Nephron (organoid): ENCODE measurements around the gene C16orf82.

Experiments
- H3K27ac Mint-ChIP-seq, 3 experiments: 2 replicates each; pipeline ENCODE4 v1.8.0; 2020; ENCODE audit warnings: mixed read lengths in 3 of 3, mild to moderate bottlenecking in 2 of 3, moderate library complexity in 1 of 3
- H3K27me3 Mint-ChIP-seq: 2 replicates; pipeline ENCODE4 v1.8.0; 2021; ENCODE audit warnings: low read depth, mild to moderate bottlenecking, moderate library complexity, mixed read lengths
- H3K36me3 Mint-ChIP-seq: 2 replicates; pipeline ENCODE4 v1.8.0; 2020; ENCODE audit warnings: low read depth, mixed read lengths
- H3K4me1 Mint-ChIP-seq: 2 replicates; pipeline ENCODE4 v1.8.0; 2020; ENCODE audit warnings: mixed read lengths
- H3K4me3 Mint-ChIP-seq, 3 experiments: 2 replicates each; pipeline ENCODE4 v1.8.0; 2020; ENCODE audit warnings: mild to moderate bottlenecking in 3 of 3, mixed read lengths in 3 of 3, moderate library complexity in 2 of 3
- H3K9me3 Mint-ChIP-seq: 2 replicates; pipeline ENCODE4 v1.8.0; 2020; ENCODE audit warnings: mixed read lengths
- CTCF ChIP-seq, 3 experiments: fragments of 200-600 bp; sonication (generic); IDR thresholded peaks; one replicate each; pipeline ENCODE4 v1.5.0; 2021; ENCODE audit warnings: antibody characterized with exemption in 3 of 3; ENCODE audit not compliant: unreplicated experiment in 3 of 3

The C16orf82 gene

GRCh38 chr16:27066668-27067537 lies at the start of gene C16orf82:
Gene C16orf82, plus strand, starts transcription at chr16:27066927.
- TF ChIP-seq CTCF (IDR thresholded peaks at IDR 0.05; ENCODE audit: unreplicated experiment in 3 of 3) = no peak
- Mint-ChIP-seq H3K27me3 (peaks cover 20% of the 10 kb centered on the region), H3K36me3 (no peaks in the 10 kb centered on the region), H3K4me3 (no peak within 1 kb of the TSS), H3K9me3 (no peaks in the 10 kb centered on the region), H3K4me1 (no peaks in the 10 kb centered on the region), H3K27ac (no peak within 1 kb of the TSS)

- no peak for TF ChIP-seq CTCF (IDR thresholded peaks at IDR 0.05; ENCODE audit: unreplicated experiment in 3 of 3)
- Mint-ChIP-seq H3K27ac (no peak overlapping the region), H3K4me1 (no peaks in the 10 kb centered on the region), H3K9me3 (peaks cover 4% of the 10 kb centered on the region), H3K36me3 (no peaks in the 10 kb centered on the region), H3K27me3 (peaks cover 3% of the 10 kb centered on the region), H3K4me3 (no peak overlapping the region)
These were observed 46.7 kb upstream of the C16orf82 start for GRCh38 chr16:27020031-27020430.

DNA sequence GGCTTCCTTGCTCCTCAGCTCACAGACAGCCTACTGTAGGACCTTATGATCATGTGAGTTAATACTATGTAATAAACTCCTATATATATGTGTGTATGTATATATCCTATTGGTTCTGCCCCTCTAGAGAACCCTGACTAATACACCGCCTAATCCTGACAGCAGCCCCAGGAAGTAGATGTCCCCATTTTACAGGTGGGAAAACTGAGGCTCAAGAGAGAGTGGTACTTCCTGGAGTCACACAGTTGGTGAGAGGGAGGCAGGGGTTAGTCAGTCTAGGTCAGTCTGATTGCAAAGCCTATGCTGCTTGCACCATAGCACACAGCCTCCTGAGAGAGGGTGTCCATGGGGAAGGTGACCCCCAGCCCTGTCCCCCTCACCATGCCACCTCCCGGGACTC lies 42.7 kb upstream of the C16orf82 start:
- no peak for TF ChIP-seq CTCF (IDR thresholded peaks at IDR 0.05; ENCODE audit: unreplicated experiment in 3 of 3)
- Mint-ChIP-seq H3K9me3 (peaks cover 4% of the 10 kb centered on the region), H3K27me3 (peaks cover 3% of the 10 kb centered on the region), H3K36me3 (no peaks in the 10 kb centered on the region), H3K27ac (no peak overlapping the region), H3K4me3 (no peak overlapping the region), H3K4me1 (no peaks in the 10 kb centered on the region)

GRCh38 chr16:27025581-27025980 lies 41.1 kb upstream of the C16orf82 start:
- TF ChIP-seq CTCF (IDR thresholded peaks at IDR 0.05; ENCODE audit: unreplicated experiment in 3 of 3) = no peak
- Mint-ChIP-seq H3K27me3 (peaks cover 2% of the 10 kb centered on the region), H3K4me3 (no peak overlapping the region), H3K4me1 (no peaks in the 10 kb centered on the region), H3K9me3 (peaks cover 4% of the 10 kb centered on the region), H3K36me3 (no peaks in the 10 kb centered on the region), H3K27ac (no peak overlapping the region)

GRCh38 chr16:27027971-27028370 lies 38.8 kb upstream of the C16orf82 start:
- Mint-ChIP-seq H3K27me3 (no peaks in the 10 kb centered on the region), H3K36me3 (no peaks in the 10 kb centered on the region), H3K27ac (no peak overlapping the region), H3K4me3 (no peak overlapping the region), H3K9me3 (peaks cover 4% of the 10 kb centered on the region), H3K4me1 (no peaks in the 10 kb centered on the region)
- no peak for TF ChIP-seq CTCF (IDR thresholded peaks at IDR 0.05; ENCODE audit: unreplicated experiment in 3 of 3)

- H3K4me3 Mint-ChIP-seq = no peak overlapping the region
- no peaks in the 10 kb centered on the region for H3K36me3 Mint-ChIP-seq
- no peaks in the 10 kb centered on the region for H3K4me1 Mint-ChIP-seq
- H3K9me3 Mint-ChIP-seq = no peaks in the 10 kb centered on the region
- H3K27me3 Mint-ChIP-seq = no peaks in the 10 kb centered on the region
- TF ChIP-seq CTCF (IDR thresholded peaks at IDR 0.05; ENCODE audit: unreplicated experiment in 3 of 3) = no peak
- H3K27ac Mint-ChIP-seq = no peak overlapping the region
These were observed 38.1 kb upstream of the C16orf82 start for GRCh38 chr16:27028591-27029110.
